ENCODE data around the gene ADGRG6.

Gene ADGRG6

DNA sequence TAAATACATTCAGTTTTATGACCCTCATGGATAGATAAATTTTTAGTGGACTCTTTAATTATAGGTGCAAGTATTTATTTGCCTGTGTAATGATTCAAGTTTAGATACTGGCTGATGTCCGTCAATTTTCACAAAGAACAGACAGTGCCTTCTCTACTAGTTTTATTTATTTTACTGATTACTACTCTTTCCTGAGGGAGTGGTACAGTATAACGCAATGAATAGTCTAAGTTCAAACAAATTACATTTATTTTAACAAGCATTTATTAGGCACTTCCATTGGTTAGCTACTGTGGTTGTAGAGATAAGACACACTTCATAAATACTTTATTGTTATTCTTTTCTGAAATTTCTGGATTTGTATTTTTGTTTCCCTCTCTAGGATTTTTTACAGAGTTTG is 74.3 kb downstream of the ADGRG6 start:
- no peak for DNase-seq (ENCODE audit: low read depth in 2 of 2)

DNA sequence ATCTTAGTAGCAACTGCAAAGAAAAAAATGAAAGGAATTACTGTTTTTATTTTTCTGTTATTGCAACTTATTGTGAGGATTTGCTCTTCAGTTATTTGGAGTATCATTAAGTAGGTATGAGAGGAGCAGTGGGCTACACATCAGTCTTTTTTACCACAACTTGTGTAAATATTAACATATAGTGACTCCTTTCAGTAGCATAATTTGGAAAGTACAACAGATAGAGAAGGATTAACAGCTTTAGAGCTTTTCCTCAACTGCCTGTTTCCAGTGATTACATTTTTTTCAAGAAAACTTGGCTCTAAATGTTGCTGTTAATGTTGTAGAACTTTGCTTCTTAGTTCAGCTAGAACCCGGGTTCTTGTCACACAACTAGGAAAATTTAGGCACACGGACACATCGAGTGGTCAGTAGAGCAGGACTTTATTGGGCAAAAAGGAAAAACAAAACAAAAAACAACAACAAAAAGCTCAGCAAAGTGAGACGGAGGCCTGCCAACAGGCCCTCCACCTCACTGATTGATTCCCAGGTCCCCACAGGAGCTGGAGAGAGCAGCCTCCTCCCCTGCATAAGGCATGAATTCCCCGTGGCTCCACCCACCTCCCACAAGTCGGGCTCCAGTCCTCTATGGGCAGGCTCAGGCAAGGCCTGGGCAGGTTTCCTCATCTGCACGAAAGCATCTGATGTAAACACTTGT is 75.1 kb downstream of the ADGRG6 start:
- DNase-seq (ENCODE audit: low read depth in 2 of 2): no peak

- no peak for DNase-seq (ENCODE audit: low read depth in 2 of 2)
These were observed 75.7 kb downstream of the ADGRG6 start for GRCh38 chr6:142377497-142377848.

DNA sequence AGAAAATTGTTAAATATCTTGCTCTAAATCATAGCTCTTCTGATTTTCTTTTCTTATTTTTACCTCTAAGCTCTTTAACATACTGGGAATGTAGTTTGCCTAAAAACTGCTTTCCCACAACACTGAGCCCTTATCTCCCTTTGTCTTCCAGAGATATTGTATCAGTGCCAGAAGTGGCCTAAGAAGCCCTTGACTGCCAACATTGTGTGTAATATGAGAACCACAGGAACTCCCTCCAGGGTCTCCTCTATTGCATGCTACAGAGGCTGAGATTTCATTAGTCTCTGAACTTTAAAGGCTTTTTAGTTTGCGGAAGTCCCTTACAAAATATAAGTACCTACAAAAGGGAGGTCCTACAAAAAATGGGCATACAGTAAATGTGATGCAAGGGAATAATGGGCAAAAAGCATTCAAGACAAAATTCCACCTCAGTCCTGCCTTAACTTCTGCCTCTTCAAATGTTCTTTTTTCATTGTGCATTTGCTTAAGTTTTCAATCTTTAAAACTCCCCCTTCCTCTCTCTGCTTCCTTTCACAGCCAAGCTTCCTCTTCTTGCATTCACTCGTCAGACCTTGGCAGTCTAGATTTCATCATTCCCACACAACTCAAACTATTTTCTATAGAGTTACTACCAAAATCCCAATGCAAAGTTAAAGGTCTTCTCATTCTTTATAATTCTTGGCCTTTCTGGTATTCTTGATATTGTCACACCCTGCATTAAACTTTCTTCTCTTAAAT is 76.5 kb downstream of the ADGRG6 start:
- DNase-seq (ENCODE audit: low read depth in 2 of 2): no peak

GRCh38 chr6:142380626-142381025 is 78.8 kb downstream of the ADGRG6 start:
- DNase-seq (ENCODE audit: low read depth in 2 of 2): no peak

DNA sequence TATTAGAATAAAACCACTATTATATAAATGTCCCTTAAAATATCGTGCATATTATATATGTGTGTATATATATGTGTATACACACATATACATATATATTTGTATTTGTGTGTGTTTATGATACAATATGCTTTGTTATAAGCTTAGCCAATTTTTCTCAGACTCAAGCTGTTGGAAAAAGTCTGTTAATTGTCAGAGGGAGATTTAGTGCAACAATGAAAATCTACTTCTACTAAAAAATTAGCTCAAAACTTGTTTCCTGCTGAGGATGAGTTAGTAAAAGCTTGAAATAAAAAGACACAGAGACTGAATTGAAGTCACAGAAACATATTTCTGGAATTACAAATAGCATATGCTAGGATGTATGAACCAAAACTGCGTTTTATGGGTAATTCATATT is 79.4 kb downstream of the ADGRG6 start:
- no peak for DNase-seq (ENCODE audit: low read depth in 2 of 2)

GRCh38 chr6:142381845-142382378 is 80.1 kb downstream of the ADGRG6 start:
- no peak for DNase-seq (ENCODE audit: low read depth in 2 of 2)

- DNase-seq (ENCODE audit: low read depth in 2 of 2): no peak
These were observed 82.9 kb downstream of the ADGRG6 start for GRCh38 chr6:142384519-142385254.

DNA sequence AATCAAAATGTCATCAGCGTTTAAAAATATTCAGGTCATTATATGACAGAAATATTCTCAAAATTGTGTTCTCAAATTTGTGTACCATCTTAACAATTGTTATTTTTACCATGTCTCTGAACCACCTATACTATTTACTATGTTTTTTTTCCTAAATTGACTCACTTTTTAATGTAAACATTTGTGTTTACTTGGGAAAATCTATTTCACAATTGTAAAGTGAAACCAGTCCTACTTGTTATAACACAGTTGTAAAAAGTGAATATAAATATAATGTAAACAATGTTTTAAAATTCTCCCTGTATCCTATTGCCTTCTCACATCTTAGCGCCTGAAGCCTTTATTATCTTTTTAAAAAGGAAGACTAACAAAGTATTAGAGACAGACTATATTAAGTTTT is 83.5 kb downstream of the ADGRG6 start:
- DNase-seq (ENCODE audit: low read depth in 2 of 2): no peak

- no peak for DNase-seq (ENCODE audit: low read depth in 2 of 2)
These were observed 84.8 kb downstream of the ADGRG6 start for GRCh38 chr6:142386657-142387056.

DNA sequence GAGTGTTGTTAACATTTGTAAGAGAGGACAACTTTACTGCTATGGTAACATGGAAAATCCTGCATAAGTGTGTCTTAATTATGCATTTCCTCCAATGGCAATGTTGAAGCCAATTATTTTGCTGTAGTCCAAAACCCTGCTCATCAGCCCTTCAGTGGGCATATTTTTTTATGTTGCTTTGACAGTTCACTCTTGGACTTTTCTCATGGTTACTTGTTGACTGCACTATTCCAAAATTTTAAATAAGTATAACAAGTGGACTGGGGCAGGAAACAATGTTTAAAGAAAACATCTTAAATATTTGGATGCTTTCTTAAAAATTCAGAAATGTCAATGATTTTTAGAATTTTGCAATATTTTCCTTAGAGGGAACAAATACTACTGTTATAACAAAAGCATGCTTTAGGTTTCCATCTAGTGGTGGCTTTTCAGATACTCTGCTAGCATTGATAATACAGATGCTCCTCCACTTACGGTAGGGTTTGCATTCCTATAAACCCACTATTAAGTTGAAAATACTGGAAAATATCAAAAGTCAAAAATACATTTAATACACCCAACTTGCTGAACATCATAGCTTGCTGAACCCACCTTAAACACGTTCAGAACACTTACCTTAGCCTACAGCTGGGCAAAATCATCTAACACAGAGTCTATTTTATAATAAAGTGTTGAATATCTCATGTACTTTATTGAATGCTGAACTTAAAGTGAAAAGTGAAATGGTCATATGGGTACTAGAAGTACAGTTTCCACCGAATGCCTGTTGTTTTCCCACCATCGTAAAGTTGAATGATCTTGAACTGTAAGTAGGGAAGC is 86.4 kb downstream of the ADGRG6 start:
- no peak for DNase-seq (ENCODE audit: low read depth in 2 of 2)

- DNase-seq (ENCODE audit: low read depth in 2 of 2): no peak
These were observed 93.5 kb downstream of the ADGRG6 start for GRCh38 chr6:142395266-142395665.

GRCh38 chr6:142395768-142396231 is 94.0 kb downstream of the ADGRG6 start:
- no peak for DNase-seq (ENCODE audit: low read depth in 2 of 2)

DNA sequence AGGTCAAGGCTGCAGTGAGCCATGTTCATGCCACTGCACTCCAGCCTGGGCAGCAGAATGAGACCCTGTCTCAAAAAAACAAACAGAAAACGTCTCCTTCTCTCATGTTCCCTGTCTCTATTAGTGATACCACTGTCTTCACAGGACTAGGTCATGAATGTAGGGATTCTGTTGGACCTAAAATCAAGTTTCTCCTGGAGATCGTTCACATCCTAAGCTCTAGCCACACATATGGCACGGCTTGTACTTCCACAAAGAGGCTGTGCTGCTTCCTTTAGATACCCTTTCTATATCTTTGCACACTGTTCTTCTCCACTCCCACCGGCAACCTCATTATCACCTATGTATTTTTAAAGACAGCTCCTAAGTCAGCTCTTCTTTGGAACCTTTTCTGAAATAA is 96.5 kb downstream of the ADGRG6 start:
- DNase-seq (ENCODE audit: low read depth in 2 of 2): no peak

DNA sequence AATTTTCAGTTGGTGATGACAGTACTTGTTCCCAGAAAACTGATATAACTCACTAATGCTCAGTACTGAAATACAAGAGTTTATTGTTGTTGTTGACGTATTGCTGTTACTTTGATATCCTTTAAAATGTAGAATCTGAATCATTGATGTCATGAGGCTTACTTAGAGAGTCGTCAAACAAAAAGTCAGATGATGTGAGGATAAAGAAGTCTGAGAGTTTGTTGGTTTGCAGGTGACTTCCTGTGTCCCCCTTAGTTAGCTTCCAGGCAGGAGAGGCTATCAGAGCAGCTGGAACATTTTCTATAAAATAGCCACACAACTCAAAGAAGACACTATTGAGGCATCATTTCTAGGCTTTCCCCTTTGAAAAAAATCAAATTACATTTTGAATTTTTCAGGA is 97.9 kb downstream of the ADGRG6 start:
- no peak for DNase-seq (ENCODE audit: low read depth in 2 of 2)

DNA sequence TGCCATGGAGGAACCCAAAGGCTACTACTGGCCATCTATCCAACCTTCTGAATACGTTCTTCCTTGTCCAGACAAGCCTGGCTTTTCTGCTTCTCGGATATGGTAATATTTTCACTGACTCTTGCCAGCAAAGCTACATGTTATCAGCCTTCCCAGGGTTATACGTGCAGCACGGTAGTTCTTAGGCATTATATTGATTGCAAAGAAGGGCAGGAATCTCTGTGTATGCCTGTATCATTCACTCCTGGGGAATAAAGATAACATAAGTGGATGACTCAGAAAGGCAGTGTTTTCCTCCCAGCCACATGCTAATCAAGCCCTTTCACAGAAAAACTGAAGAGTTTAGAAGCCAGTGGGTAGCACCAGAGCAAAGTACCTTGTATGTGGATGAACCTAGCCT is 98.7 kb downstream of the ADGRG6 start:
- no peak for DNase-seq (ENCODE audit: low read depth in 2 of 2)

DNA sequence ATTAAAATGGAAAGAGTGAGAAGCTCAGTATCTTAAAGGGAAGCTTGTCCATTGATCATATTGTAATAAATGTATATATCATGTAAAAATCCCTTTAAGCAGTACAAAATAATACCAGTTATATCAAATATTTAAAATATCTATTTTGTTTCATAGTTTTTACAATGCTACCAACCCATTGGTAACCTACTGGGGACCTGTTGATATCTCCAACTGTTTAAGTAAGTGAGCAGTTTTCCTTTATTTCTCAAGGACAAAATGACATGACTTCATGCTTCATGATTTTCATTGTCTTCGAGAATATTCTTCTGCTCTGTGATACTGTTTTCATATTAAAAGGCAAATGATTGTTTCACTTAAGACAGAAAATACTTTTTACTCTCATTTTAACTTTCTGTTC is 100.0 kb downstream of the ADGRG6 start:
- no peak for DNase-seq (ENCODE audit: low read depth in 2 of 2)

GRCh38 chr6:142404751-142405150 is 102.9 kb downstream of the ADGRG6 start:
- DNase-seq (ENCODE audit: low read depth in 2 of 2): no peak

DNA sequence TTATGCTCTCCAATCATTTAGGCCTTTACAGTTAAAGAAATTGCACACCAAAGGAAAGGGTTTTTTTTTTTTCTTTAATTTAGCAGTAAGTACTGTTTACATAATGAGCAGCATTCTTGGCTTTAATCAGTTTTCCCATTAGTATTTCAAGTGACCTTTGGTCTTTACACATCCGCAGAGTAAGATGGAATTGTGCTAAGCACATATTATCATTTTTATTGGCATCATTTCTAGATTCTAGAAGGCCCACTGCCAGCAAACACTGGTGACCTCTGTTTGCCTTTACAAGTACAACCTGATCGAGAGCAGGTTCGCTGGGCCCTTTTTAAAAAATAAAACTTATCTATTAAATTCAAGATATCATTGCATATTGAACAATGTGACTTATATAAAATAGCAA is 104.3 kb downstream of the ADGRG6 start:
- DNase-seq (ENCODE audit: low read depth in 2 of 2): no peak

- DNase-seq (ENCODE audit: low read depth in 2 of 2): no peak
These were observed 106.0 kb downstream of the ADGRG6 start for GRCh38 chr6:142407685-142408273.

DNA sequence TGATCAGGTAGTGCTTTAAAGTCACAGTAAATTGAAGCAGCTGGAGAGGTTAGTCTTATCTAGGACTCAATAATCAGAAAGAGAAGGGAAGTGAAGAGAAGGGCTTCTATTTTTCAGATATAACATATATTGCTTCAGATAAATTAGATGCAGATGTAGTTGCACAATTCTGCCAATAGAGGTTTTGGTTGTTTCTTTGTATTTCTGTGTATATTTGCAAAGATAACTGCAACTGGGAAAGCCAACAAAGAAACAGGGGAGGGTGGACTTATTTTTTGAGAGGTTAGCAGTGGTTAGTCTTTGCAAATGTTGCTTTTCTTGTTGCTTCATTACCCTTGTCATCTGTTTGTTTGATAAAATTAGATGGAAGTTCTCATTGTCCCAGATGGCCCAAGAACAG is 106.6 kb downstream of the ADGRG6 start:
- no peak for DNase-seq (ENCODE audit: low read depth in 2 of 2)
